ENCODE data around the gene PDZD7.

The PDZD7 gene

GRCh38 chr10:101065481-101066145 lies 34.7 kb upstream of the PDZD7 start:
- Histone ChIP-seq H3K36me3 (ENCODE audit: insufficient read depth, low read length) (no peaks in the 10 kb centered on the region), H3K4me1 (ENCODE audit: insufficient read depth, low read length) (peaks cover 15% of the 10 kb centered on the region), H3K9ac (ENCODE audit: low read depth, low read length) (peak overlapping the region; percentile 35; the same call in 1 of the 2 replicates), H3K9me3 (ENCODE audit: control insufficient read depth, insufficient read depth, low read length) (no peaks in the 10 kb centered on the region)

GRCh38 chr10:101064415-101065030 lies 33.6 kb upstream of the PDZD7 start:
- Histone ChIP-seq H3K36me3 (ENCODE audit: insufficient read depth, low read length) (no peaks in the 10 kb centered on the region), H3K9me3 (ENCODE audit: control insufficient read depth, insufficient read depth, low read length) (no peaks in the 10 kb centered on the region), H3K4me1 (ENCODE audit: insufficient read depth, low read length) (peaks cover 18% of the 10 kb centered on the region), H3K9ac (ENCODE audit: low read depth, low read length) (no peak overlapping the region)

GRCh38 chr10:101063548-101064414 lies 32.9 kb upstream of the PDZD7 start:
- Histone ChIP-seq H3K9ac (ENCODE audit: low read depth, low read length) (peak overlapping the region; percentile 13; the same call in 1 of the 2 replicates), H3K36me3 (ENCODE audit: insufficient read depth, low read length) (no peaks in the 10 kb centered on the region), H3K4me1 (ENCODE audit: insufficient read depth, low read length) (peaks cover 20% of the 10 kb centered on the region), H3K9me3 (ENCODE audit: control insufficient read depth, insufficient read depth, low read length) (no peaks in the 10 kb centered on the region)

- H3K4me1 ChIP-seq (ENCODE audit: insufficient read depth, low read length), result peaks cover 20% of the 10 kb centered on the region
These were observed 32.2 kb upstream of the PDZD7 start for GRCh38 chr10:101063050-101063525.

GRCh38 chr10:101062232-101063049 lies 31.5 kb upstream of the PDZD7 start:
- H3K9ac ChIP-seq (ENCODE audit: low read depth, low read length), result peak overlapping the region; percentile 99; the same call in 1 of the 2 replicates
- H3K4me1 ChIP-seq (ENCODE audit: insufficient read depth, low read length), result peaks cover 20% of the 10 kb centered on the region
- no peaks in the 10 kb centered on the region for H3K9me3 ChIP-seq (ENCODE audit: control insufficient read depth, insufficient read depth, low read length)
- no peaks in the 10 kb centered on the region for H3K36me3 ChIP-seq (ENCODE audit: insufficient read depth, low read length)

More at GRCh38 chr10:101063050-101063525, 32.2 kb upstream of the PDZD7 start:
- no peaks in the 10 kb centered on the region for H3K9me3 ChIP-seq (ENCODE audit: control insufficient read depth, insufficient read depth, low read length)
- no peaks in the 10 kb centered on the region for H3K36me3 ChIP-seq (ENCODE audit: insufficient read depth, low read length)
- peak overlapping the region; percentile 99; the same call in 1 of the 2 replicates for H3K9ac ChIP-seq (ENCODE audit: low read depth, low read length)

- peak within 1 kb of the TSS; percentile 99 for H3K9ac ChIP-seq (ENCODE audit: low read depth, low read length)
- H3K36me3 ChIP-seq (ENCODE audit: insufficient read depth, low read length), result no peaks in the 10 kb centered on the region
- peaks cover 20% of the 10 kb centered on the region for H3K4me1 ChIP-seq (ENCODE audit: insufficient read depth, low read length)
- no peaks in the 10 kb centered on the region for H3K9me3 ChIP-seq (ENCODE audit: control insufficient read depth, insufficient read depth, low read length)
These were observed 30.8 kb upstream of the PDZD7 start, which contains the start of gene KAZALD1 for GRCh38 chr10:101061624-101062231. Gene KAZALD1 (plus strand): TSS chr10:101061989. CDS start chr10:101062593, 604 bp downstream.

GRCh38 chr10:101060951-101061623 lies 30.2 kb upstream of the PDZD7 start:
- Histone ChIP-seq H3K4me1 (ENCODE audit: insufficient read depth, low read length) (peaks cover 19% of the 10 kb centered on the region), H3K36me3 (ENCODE audit: insufficient read depth, low read length) (no peaks in the 10 kb centered on the region), H3K9me3 (ENCODE audit: control insufficient read depth, insufficient read depth, low read length) (no peaks in the 10 kb centered on the region), H3K9ac (ENCODE audit: low read depth, low read length) (peak overlapping the region; percentile 99)

- Histone ChIP-seq H3K36me3 (ENCODE audit: insufficient read depth, low read length) (no peaks in the 10 kb centered on the region), H3K9ac (ENCODE audit: low read depth, low read length) (peak overlapping the region; percentile 99), H3K9me3 (ENCODE audit: control insufficient read depth, insufficient read depth, low read length) (no peaks in the 10 kb centered on the region), H3K4me1 (ENCODE audit: insufficient read depth, low read length) (peaks cover 13% of the 10 kb centered on the region)
These were observed 29.4 kb upstream of the PDZD7 start for GRCh38 chr10:101060036-101060950.

GRCh38 chr10:101056365-101057151 lies 25.6 kb upstream of the PDZD7 start:
- peaks cover 5% of the 10 kb centered on the region; the same call in 1 of the 2 replicates for H3K4me1 ChIP-seq (ENCODE audit: insufficient read depth, low read length)
- H3K36me3 ChIP-seq (ENCODE audit: insufficient read depth, low read length), result no peaks in the 10 kb centered on the region
- H3K9me3 ChIP-seq (ENCODE audit: control insufficient read depth, insufficient read depth, low read length), result no peaks in the 10 kb centered on the region
- no peak overlapping the region for H3K9ac ChIP-seq (ENCODE audit: low read depth, low read length)

GRCh38 chr10:101055411-101055810 lies 24.5 kb upstream of the PDZD7 start:
- Histone ChIP-seq H3K4me1 (ENCODE audit: insufficient read depth, low read length) (peaks cover 11% of the 10 kb centered on the region), H3K9ac (ENCODE audit: low read depth, low read length) (no peak overlapping the region), H3K36me3 (ENCODE audit: insufficient read depth, low read length) (no peaks in the 10 kb centered on the region)

GRCh38 chr10:101054876-101055275 lies 23.9 kb upstream of the PDZD7 start:
- Histone ChIP-seq H3K9me3 (ENCODE audit: control insufficient read depth, insufficient read depth, low read length) (no peaks in the 10 kb centered on the region), H3K9ac (ENCODE audit: low read depth, low read length) (no peak overlapping the region), H3K36me3 (ENCODE audit: insufficient read depth, low read length) (no peaks in the 10 kb centered on the region), H3K4me1 (ENCODE audit: insufficient read depth, low read length) (peaks cover 11% of the 10 kb centered on the region)

More at GRCh38 chr10:101055411-101055810, 24.5 kb upstream of the PDZD7 start:
- H3K9me3 ChIP-seq (ENCODE audit: control insufficient read depth, insufficient read depth, low read length), result no peaks in the 10 kb centered on the region

Data from ES-I3 (cell line).